ENCODE measurements around the gene GRB10.

GRB10 gene

DNA sequence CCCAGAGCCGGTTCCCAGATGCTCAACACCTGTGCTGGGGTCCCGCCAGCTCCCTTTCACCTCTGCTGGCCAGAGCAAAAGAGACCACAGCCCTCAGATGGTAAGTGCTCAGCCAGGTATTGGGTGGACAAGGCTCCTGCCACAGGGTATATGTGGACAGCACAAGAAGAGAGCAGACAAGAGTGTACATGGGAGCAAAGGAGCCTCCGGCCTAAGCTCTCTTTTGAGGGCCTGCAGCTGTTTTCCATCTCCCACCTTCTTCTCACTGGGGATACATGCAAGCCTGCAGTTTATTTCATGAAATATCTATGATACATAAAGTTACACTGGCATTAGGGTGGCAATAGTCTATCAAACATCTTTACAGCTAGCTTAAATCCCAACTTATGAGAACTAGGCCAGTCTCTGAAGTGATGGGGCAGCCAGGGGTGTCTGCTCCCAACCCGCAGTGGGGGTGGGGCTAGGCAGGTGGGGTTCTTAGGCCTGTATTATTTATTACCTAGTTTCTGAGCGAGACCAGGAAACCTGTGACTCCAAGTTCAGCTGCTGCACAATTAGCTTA is 167.1 kb downstream of the GRB10 start:
- no peak for TF ChIP-seq POU2F2 (IDR thresholded peaks at IDR 0.05; ENCODE audit: low read depth, low read length)
- TF ChIP-seq SPI1 (IDR thresholded peaks at IDR 0.05; ENCODE audit: low read depth, low read length) = no peak
- TF ChIP-seq POLR2A (IDR thresholded peaks at IDR 0.05; ENCODE audit: low read depth, low read length) = no peak
- no peak for TF ChIP-seq POLR2AphosphoS5 (IDR thresholded peaks at IDR 0.05; ENCODE audit: low read depth, low read length)
- no peak for TF ChIP-seq TAF1 (IDR thresholded peaks at IDR 0.05; ENCODE audit: low read depth, low read length)
- no peak for TF ChIP-seq PAX5 (IDR thresholded peaks at IDR 0.05; ENCODE audit: insufficient read depth, low read length, severe bottlenecking)
- DNase-seq (ENCODE audit: insufficient read length, low spot score) = no peak

DNA sequence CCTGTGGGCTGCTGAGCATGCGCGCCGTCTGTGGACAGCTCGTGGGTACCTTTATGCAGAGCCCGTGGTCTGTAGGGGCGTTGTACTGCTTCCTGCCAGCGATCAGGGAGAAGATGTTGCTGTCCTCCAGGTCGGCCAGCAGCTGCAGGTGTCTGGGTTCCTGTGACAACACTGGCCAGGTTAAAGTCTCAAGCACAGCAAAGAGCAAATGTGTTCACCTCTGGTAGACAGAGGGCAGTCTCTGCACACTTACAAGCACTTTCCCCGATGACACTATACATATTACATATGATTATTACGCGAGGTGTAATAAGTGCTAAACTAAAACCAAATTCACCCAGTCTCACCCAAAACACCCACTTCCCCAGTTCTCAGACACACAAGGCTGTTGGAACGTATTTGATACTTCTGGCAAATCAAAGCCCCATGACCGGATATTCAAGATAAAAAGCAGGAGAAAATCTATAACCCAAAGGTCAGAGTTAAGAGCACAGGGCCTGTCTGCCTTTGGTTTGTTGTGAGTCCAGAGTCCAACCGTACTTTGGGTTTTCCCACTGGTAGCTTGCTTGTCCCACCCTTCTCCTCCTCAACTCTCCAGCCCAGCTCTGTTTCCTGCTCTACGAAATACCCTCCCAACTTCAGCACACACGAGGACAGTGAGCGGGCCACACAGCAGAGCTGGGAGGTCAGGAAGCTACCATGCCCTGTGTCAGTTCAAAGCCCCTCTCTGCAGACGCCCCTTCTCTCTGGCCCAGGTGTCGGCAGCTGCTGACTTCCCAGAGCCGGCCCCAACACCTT is 167.8 kb downstream of the GRB10 start:
- DNase-seq (ENCODE audit: insufficient read length, low spot score) (no peak), FAIRE-seq (no peak)
- TF ChIP-seq SPI1 (IDR thresholded peaks at IDR 0.05; ENCODE audit: low read depth, low read length) (no peak), PAX5 (IDR thresholded peaks at IDR 0.05; ENCODE audit: insufficient read depth, low read length, severe bottlenecking) (no peak), POLR2A (IDR thresholded peaks at IDR 0.05; ENCODE audit: low read depth, low read length) (no peak), POLR2AphosphoS5 (IDR thresholded peaks at IDR 0.05; ENCODE audit: low read depth, low read length) (no peak), POU2F2 (IDR thresholded peaks at IDR 0.05; ENCODE audit: low read depth, low read length) (no peak), TAF1 (IDR thresholded peaks at IDR 0.05; ENCODE audit: low read depth, low read length) (no peak)

More for the DNA sequence above, 167.1 kb downstream of the GRB10 start:
- no peak for FAIRE-seq

DNA sequence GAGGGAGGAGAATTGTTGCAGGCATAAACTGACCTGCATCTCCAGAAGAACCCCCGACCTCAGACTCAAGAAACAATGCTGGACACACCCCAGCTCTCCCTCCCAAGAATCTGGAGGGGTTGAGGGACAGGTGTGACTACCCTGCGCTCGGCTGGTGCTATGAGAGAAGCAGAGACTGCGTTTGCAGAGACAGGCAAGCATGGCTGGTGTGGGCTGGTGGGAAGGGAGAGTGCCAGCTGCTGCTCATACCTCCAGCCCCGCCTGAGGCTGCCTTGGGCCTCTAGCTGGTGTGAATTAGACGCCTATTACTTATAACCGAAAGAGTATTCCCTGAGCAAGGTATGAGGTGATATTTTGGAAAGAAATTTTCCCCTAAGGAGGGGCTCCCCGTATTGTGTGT is 169.2 kb downstream of the GRB10 start:
- no peak for FAIRE-seq
- no peak for DNase-seq (ENCODE audit: insufficient read length, low spot score)
- no peak for TF ChIP-seq POLR2A (IDR thresholded peaks at IDR 0.05; ENCODE audit: low read depth, low read length)
- no peak for TF ChIP-seq POU2F2 (IDR thresholded peaks at IDR 0.05; ENCODE audit: low read depth, low read length)
- TF ChIP-seq PAX5 (IDR thresholded peaks at IDR 0.05; ENCODE audit: insufficient read depth, low read length, severe bottlenecking) = no peak
- TF ChIP-seq POLR2AphosphoS5 (IDR thresholded peaks at IDR 0.05; ENCODE audit: low read depth, low read length) = no peak
- no peak for TF ChIP-seq TAF1 (IDR thresholded peaks at IDR 0.05; ENCODE audit: low read depth, low read length)
- no peak for TF ChIP-seq SPI1 (IDR thresholded peaks at IDR 0.05; ENCODE audit: low read depth, low read length)

DNA sequence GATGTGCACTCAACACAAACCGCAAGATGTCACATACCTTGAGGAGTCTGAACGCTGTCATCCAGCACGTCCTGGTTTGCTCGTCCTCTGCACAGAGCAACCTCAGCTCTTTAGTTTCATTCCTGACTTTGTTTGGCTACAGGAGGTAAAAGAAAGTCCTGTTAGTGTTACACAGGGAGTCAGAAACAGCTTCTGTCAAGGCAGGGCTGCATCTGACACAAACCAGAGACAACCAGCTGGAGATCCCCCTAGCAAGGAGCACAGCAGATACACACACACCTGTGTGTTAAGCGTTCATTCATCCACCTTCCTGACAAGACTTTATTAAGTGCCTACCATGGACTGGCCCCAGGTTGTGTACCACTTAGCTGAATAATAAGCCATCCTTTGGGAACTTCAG is 170.0 kb downstream of the GRB10 start:
- FAIRE-seq (no peak), DNase-seq (ENCODE audit: insufficient read length, low spot score) (no peak)
- TF ChIP-seq POU2F2 (IDR thresholded peaks at IDR 0.05; ENCODE audit: low read depth, low read length) = no peak
- TF ChIP-seq TAF1 (IDR thresholded peaks at IDR 0.05; ENCODE audit: low read depth, low read length) = no peak
- no peak for TF ChIP-seq POLR2A (IDR thresholded peaks at IDR 0.05; ENCODE audit: low read depth, low read length)
- TF ChIP-seq POLR2AphosphoS5 (IDR thresholded peaks at IDR 0.05; ENCODE audit: low read depth, low read length) = no peak
- TF ChIP-seq SPI1 (IDR thresholded peaks at IDR 0.05; ENCODE audit: low read depth, low read length) = no peak
- no peak for TF ChIP-seq PAX5 (IDR thresholded peaks at IDR 0.05; ENCODE audit: insufficient read depth, low read length, severe bottlenecking)

DNA sequence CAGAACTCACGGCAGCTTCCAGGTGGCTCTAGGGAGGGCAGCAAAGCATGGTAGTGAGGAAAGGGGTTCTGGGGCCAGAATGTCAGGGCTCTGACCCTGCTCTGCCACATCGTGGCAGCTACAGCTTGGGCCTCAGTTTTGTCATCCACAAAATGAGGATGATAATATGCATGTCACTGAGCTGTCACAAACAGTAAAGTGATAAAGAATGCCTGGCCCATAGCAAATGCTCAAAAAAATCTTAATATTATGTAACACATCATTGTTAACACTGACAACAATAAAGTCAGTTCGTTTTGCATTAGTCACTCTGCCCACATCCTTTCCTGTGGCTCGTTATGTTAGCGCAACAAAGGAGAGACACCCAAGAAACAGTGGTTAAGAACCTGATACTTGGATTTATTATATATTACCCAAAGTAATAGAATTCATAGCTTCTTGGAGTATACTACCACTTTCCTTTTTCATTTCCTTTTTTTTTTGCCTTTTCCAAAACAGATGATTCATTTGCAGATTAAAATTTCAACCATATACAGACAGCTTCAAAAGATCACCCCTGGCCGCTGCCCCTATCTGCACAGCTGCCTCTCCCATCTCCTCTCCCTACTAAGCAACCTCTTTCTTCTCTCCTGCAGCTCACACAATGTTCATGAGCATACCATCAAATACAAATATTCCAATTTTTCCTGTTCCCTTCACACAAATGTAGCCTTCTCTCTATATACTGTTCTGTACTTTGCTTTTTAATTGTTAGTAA is 172.0 kb downstream of the GRB10 start:
- DNase-seq (ENCODE audit: insufficient read length, low spot score) = no peak
- TF ChIP-seq POLR2A (IDR thresholded peaks at IDR 0.05; ENCODE audit: low read depth, low read length) = no peak
- no peak for TF ChIP-seq POU2F2 (IDR thresholded peaks at IDR 0.05; ENCODE audit: low read depth, low read length)
- no peak for TF ChIP-seq PAX5 (IDR thresholded peaks at IDR 0.05; ENCODE audit: insufficient read depth, low read length, severe bottlenecking)
- TF ChIP-seq POLR2AphosphoS5 (IDR thresholded peaks at IDR 0.05; ENCODE audit: low read depth, low read length) = no peak
- TF ChIP-seq SPI1 (IDR thresholded peaks at IDR 0.05; ENCODE audit: low read depth, low read length) = no peak
- no peak for TF ChIP-seq TAF1 (IDR thresholded peaks at IDR 0.05; ENCODE audit: low read depth, low read length)
- no peak for FAIRE-seq

DNA sequence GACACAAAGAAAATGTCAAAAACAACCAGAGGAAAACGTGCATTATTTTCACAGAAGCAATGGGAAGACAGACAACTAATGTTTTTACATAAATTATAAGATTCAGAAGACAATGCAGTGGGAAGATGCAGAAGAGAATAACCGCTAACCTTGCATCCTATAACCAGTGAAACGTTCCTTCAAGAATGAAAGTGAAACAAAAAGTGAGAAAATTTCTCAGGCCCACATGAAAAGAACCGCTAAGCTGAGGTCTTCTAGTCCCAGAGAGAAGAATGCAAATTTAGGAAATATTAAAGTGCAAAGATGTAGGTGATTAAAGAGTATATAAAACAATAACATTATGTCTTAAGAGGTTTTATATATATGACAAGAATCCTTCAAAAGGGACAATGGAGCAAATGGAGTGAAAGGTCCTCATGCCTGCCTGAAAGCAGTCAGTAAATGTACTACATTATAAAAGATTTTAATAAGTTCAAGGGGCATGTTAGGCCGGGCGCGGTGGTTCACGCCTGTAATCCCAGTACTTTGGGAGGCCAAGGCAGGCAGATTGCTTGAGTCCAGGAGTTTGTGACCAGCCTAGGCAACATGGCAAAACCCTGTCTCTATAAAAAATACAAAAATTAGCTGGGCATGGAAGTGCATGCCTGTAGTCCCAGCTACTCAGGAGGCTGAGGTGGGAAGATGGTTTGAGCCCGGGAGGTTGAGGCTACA is 174.3 kb downstream of the GRB10 start:
- FAIRE-seq = no peak
- TF ChIP-seq PAX5 (IDR thresholded peaks at IDR 0.05; ENCODE audit: insufficient read depth, low read length, severe bottlenecking) (no peak), POLR2AphosphoS5 (IDR thresholded peaks at IDR 0.05; ENCODE audit: low read depth, low read length) (no peak), SPI1 (IDR thresholded peaks at IDR 0.05; ENCODE audit: low read depth, low read length) (no peak), TAF1 (IDR thresholded peaks at IDR 0.05; ENCODE audit: low read depth, low read length) (no peak)
- DNase-seq (ENCODE audit: insufficient read length, low spot score) = no peak

DNA sequence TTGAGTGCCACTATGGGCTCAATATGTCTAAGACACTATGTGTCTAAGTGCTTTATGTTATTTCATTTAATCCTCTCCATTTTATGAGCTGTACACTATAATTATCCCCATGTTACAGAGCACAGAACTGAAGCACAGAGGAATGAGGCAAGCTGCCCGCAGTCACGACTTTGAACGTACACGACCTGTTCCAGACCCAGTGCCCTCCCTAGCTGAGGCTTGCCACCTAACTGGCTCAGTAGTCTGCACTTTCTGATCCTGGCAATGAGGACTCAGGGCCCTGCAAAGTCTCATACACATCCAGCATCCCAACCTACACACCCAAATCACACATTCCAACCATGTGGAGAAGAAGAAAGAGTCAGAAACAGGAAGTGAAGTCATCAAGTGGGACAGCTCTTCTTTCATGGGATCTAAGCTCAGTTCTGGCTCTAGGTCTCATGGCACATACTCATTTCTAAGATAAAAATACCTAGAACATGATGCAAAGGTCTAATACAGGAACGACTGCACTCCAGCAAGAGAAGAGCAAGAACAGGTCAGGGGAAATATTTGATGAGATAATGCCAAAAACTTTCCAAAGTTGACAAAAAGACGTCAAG is 175.1 kb downstream of the GRB10 start:
- FAIRE-seq (no peak), DNase-seq (ENCODE audit: insufficient read length, low spot score) (no peak)
- TF ChIP-seq POLR2AphosphoS5 (IDR thresholded peaks at IDR 0.05; ENCODE audit: low read depth, low read length) = no peak
- TF ChIP-seq TAF1 (IDR thresholded peaks at IDR 0.05; ENCODE audit: low read depth, low read length) = no peak
- TF ChIP-seq POLR2A (IDR thresholded peaks at IDR 0.05; ENCODE audit: low read depth, low read length) = no peak
- no peak for TF ChIP-seq POU2F2 (IDR thresholded peaks at IDR 0.05; ENCODE audit: low read depth, low read length)
- TF ChIP-seq SPI1 (IDR thresholded peaks at IDR 0.05; ENCODE audit: low read depth, low read length) = no peak
- TF ChIP-seq PAX5 (IDR thresholded peaks at IDR 0.05; ENCODE audit: insufficient read depth, low read length, severe bottlenecking) = no peak

DNA sequence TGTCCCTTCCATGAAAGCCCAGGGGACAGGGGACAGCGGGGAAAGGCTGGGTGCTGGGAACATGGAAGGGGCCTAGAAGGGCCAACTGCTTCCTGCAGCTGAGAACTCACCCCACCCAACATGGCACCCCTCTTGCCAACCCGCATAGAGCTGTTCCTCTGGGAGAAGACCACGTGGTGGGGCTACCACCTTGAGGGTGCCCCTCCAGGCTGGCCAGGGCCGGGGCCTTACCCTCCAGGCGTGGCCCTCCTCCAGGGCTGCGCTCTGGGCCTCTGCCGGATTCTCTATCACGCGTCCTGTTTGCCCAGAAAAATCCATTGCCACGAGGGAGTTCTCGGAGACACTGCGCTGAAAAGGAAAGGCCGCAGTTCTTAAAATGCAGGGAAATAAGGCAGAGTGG is 177.6 kb downstream of the GRB10 start:
- no peak for DNase-seq (ENCODE audit: insufficient read length, low spot score)
- no peak for TF ChIP-seq PAX5 (IDR thresholded peaks at IDR 0.05; ENCODE audit: insufficient read depth, low read length, severe bottlenecking)
- no peak for TF ChIP-seq TAF1 (IDR thresholded peaks at IDR 0.05; ENCODE audit: low read depth, low read length)
- no peak for TF ChIP-seq POU2F2 (IDR thresholded peaks at IDR 0.05; ENCODE audit: low read depth, low read length)
- no peak for TF ChIP-seq POLR2AphosphoS5 (IDR thresholded peaks at IDR 0.05; ENCODE audit: low read depth, low read length)
- TF ChIP-seq POLR2A (IDR thresholded peaks at IDR 0.05; ENCODE audit: low read depth, low read length) = no peak
- FAIRE-seq = no peak

Data from GM12891 (cell line).